Spinal cord (tissue), 10 donors: ENCODE data around the gene TMPRSS11A. TPM values are rescaled to one million over a fixed set of nuclear protein-coding genes. Genes with fewer than 3 reads are reported as not detected.

ENCODE experiments used
- DNase-seq, 6 donors: peaks; one replicate each; pipeline versions ENCODE4 v3.0.0 to v3.0.0-alpha.2; 2013 to 2015; ENCODE audit warnings: low spot score in 6 of 6, low read depth in 4 of 6
- H3K27ac ChIP-seq: one replicate; pipeline ENCODE4 v1.5.1; 2013; ENCODE audit warnings: low read depth, low read length, control low read depth
- H3K27me3 ChIP-seq: one replicate; pipeline ENCODE4 v1.6.1; 2013; ENCODE audit warnings: low read length; ENCODE audit not compliant: control insufficient read depth, insufficient read depth
- H3K36me3 ChIP-seq: one replicate; pipeline ENCODE4 v1.6.1; 2013; ENCODE audit warnings: low read length; ENCODE audit not compliant: control insufficient read depth, insufficient read depth
- H3K4me1 ChIP-seq: one replicate; pipeline ENCODE4 v1.6.1; 2013; ENCODE audit warnings: low read length; ENCODE audit not compliant: control insufficient read depth, insufficient read depth
- H3K4me3 ChIP-seq: one replicate; pipeline ENCODE4 v1.5.1; 2013; ENCODE audit warnings: low read depth, low read length, control low read depth
- H3K9me3 ChIP-seq: one replicate; pipeline ENCODE4 v1.6.1; 2013; ENCODE audit warnings: low read length; ENCODE audit not compliant: control insufficient read depth, insufficient read depth
- WGBS: methylation state at CpG from one replicate; pipeline ENCODE4 v1.1.5; 2013; ENCODE audit warnings: missing lambda C conversion rate; ENCODE audit not compliant: insufficient coverage; 5-methylcytosine and 5-hydroxymethylcytosine counted together
- polyA plus RNA-seq, 2 donors: library from polyadenylated mRNA; unstranded; fragments of 120-200 nt; gene quantifications; one replicate each; pipeline ENCODE4 v1.2.1, GENCODE V29; 2013; ENCODE audit not compliant: insufficient read length in 2 of 2
- total RNA-seq, 2 donors: library from RNA; depleted of rRNA in 1 of 2; stranded (reverse); fragments of 120-200 nt in 1 of 2; fragments of >200 nt in 1 of 2; gene quantifications; one replicate each; pipeline versions ENCODE4 v1.2.3 to v1.2.4, GENCODE V29; 2013 to 2014
- donor health status: healthy.

TMPRSS11A gene
- total and polyA plus RNA-seq, 4 donors, result 0.05 TPM; not detected in 3

DNA sequence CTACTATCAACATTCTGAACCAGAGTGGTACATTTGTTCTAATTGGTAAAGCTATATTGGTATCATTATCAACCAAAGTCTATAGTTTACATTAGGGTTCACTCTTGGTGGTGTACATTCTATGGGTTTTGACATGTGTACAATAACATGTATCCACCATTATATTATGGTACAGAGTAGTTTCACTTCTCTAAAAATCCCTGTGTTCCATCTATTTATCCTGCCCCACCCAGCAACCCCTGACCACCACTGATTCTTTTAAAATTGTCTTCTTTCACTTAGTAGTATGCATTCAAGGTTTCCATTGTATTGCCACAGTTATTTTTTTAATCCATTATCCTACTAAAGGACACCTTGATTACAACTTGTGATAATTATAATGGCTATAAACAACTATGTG is 64.2 kb downstream of the TMPRSS11A start:
- Histone ChIP-seq H3K27me3 (no peaks in the 10 kb centered on the region), H3K36me3 (no peaks in the 10 kb centered on the region), H3K9me3 (peaks cover 2% of the 10 kb centered on the region)

GRCh38 chr4:67897686-67898085 is 65.6 kb downstream of the TMPRSS11A start:
- DNase-seq, result no peak
- Histone ChIP-seq H3K9me3 (peaks cover 2% of the 10 kb centered on the region), H3K36me3 (no peaks in the 10 kb centered on the region), H3K4me3 (no peak overlapping the region), H3K4me1 (no peaks in the 10 kb centered on the region), H3K27me3 (no peaks in the 10 kb centered on the region), H3K27ac (no peak overlapping the region)

More for the DNA sequence above, 64.2 kb downstream of the TMPRSS11A start:
- H3K4me1 ChIP-seq, result no peaks in the 10 kb centered on the region
- no peak overlapping the region for H3K4me3 ChIP-seq
- DNase-seq, result no peak
- H3K27ac ChIP-seq, result no peak overlapping the region

GRCh38 chr4:67896421-67897065 is 66.8 kb downstream of the TMPRSS11A start:
- Histone ChIP-seq H3K27me3 (no peaks in the 10 kb centered on the region), H3K27ac (no peak overlapping the region), H3K36me3 (no peaks in the 10 kb centered on the region), H3K4me3 (no peak overlapping the region), H3K4me1 (no peaks in the 10 kb centered on the region), H3K9me3 (no peaks in the 10 kb centered on the region)
- no peak for DNase-seq
- WGBS, result 98% methylated on average over 23 of the region's 26 CpGs

DNA sequence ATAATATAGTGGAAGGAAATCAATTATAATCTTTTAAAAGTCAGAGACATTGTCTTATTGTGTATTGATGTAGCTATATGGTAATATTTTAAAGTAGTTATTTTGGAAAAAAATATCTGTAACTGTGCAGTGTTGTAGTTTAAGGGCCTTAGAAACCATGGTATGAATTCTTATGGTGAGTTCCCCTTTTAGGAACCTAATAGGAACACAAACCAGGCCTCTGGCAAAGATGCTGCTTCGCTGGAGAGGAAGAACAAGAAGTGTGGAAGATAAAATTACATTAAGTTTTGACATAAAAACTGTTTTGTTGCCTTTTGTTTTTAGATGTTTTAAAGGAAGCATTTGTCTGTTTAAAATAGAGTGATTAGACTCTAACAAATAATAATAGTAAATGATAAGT is 68.6 kb downstream of the TMPRSS11A start:
- Histone ChIP-seq H3K4me1 (no peaks in the 10 kb centered on the region), H3K36me3 (no peaks in the 10 kb centered on the region), H3K27me3 (no peaks in the 10 kb centered on the region), H3K27ac (no peak overlapping the region), H3K9me3 (no peaks in the 10 kb centered on the region), H3K4me3 (no peak overlapping the region)
- DNase-seq, result no peak
- no CpG with 5 or more reads among the region's 1 CpG for WGBS

GRCh38 chr4:67892905-67893304 is 70.4 kb downstream of the TMPRSS11A start:
- H3K4me1 ChIP-seq, result no peaks in the 10 kb centered on the region
- no peaks in the 10 kb centered on the region for H3K36me3 ChIP-seq
- no peak overlapping the region for H3K4me3 ChIP-seq
- no peak overlapping the region for H3K27ac ChIP-seq
- H3K9me3 ChIP-seq, result no peaks in the 10 kb centered on the region
- DNase-seq, result no peak
- WGBS, result 100% methylated on average over 1 of the region's 3 CpGs
- H3K27me3 ChIP-seq, result no peaks in the 10 kb centered on the region

DNA sequence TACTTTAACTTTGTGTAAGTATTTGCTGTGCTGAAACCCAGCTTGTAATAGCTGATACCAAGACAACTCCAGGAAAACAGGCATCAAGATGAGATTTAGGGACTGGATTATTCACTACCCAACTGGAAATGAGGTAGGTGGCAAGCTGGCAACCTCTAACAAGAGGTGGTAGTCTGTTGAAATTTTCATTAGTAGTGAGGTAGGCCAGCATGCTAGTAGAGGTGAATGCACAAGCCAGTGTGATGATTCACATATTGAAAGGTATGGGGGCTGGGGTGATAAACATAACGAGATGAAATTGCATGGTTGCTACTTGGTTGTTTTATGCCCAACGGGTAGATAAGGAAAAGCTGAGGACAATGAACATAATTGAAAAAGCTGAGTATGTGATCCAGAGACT is 71.0 kb downstream of the TMPRSS11A start:
- Histone ChIP-seq H3K4me1 (no peaks in the 10 kb centered on the region), H3K27ac (no peak overlapping the region), H3K27me3 (no peaks in the 10 kb centered on the region), H3K36me3 (no peaks in the 10 kb centered on the region), H3K9me3 (no peaks in the 10 kb centered on the region), H3K4me3 (no peak overlapping the region)
- no peak for DNase-seq
- 100% methylated on average over 2 of the region's 2 CpGs for WGBS

- H3K27ac ChIP-seq, result no peak overlapping the region
- no peak overlapping the region for H3K4me3 ChIP-seq
- no peak for DNase-seq
- no peaks in the 10 kb centered on the region for H3K4me1 ChIP-seq
- no peaks in the 10 kb centered on the region for H3K27me3 ChIP-seq
- no peaks in the 10 kb centered on the region for H3K9me3 ChIP-seq
- H3K36me3 ChIP-seq, result no peaks in the 10 kb centered on the region
These were observed 71.6 kb downstream of the TMPRSS11A start for GRCh38 chr4:67891645-67892044.

DNA sequence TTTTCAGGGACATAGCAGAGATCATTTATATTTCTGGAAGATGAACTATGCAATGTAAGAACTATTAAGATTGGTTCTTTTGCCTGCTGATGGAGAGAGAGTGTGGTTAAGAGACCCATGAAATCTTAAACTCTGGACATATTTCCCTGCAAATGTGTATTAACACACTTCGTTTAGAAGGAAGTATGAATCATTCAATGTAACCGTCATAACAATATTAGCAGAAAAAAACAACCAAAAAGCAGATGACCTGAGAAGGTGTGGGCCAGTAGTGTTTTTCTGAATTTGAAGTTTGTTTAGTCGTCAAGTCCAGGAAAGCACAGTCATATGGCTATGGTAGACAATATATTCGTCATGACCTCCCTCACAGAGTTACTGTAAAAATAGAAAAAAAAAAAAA is 77.0 kb downstream of the TMPRSS11A start:
- Histone ChIP-seq H3K9me3 (no peaks in the 10 kb centered on the region), H3K36me3 (no peaks in the 10 kb centered on the region), H3K27me3 (no peaks in the 10 kb centered on the region), H3K4me3 (no peak overlapping the region), H3K4me1 (no peaks in the 10 kb centered on the region), H3K27ac (no peak overlapping the region)
- no peak for DNase-seq
- WGBS, result no CpG with 5 or more reads among the region's 4 CpGs

DNA sequence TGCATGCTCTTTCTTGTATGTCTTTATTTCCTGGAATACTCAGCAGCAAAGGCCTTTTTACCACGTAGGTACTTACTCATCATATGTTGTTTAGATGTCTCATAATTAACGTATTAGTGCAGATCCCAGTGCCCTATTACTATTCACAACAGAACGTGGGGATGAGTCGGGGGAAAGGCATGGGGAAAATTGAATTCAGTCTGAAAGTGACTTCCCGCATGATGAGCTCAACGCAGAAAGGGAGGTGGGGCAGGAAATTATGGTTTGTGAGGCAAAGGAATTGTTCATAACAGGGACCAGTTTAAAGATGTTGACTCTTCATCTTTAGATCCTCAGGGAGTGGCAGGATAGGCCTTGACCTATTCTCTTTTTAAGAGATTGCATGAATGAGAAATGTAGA is 77.5 kb downstream of the TMPRSS11A start:
- Histone ChIP-seq H3K27ac (no peak overlapping the region), H3K4me3 (no peak overlapping the region), H3K4me1 (no peaks in the 10 kb centered on the region), H3K27me3 (no peaks in the 10 kb centered on the region), H3K36me3 (no peaks in the 10 kb centered on the region), H3K9me3 (no peaks in the 10 kb centered on the region)
- no peak for DNase-seq
- WGBS, result 80% methylated on average over 2 of the region's 6 CpGs

DNA sequence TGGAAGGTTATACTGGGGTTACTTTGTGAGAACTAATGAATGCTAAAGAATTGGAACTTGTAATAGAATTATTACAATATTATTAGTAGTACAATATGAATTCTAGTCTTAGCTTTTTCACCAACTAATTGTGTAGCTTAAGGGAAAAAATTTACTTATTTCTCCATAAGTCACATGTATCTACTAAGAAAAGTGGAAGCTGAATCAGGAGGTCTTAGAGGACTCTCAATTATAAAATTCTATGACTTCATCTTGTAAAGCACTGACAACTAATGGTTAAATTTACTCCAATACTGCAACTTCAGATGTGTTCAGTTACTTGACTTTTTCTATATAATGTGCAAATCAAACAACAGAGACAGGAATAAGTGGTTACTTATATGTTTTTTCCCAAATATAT is 78.6 kb downstream of the TMPRSS11A start:
- no peaks in the 10 kb centered on the region for H3K36me3 ChIP-seq
- no peak overlapping the region for H3K4me3 ChIP-seq
- H3K27ac ChIP-seq, result no peak overlapping the region
- H3K27me3 ChIP-seq, result no peaks in the 10 kb centered on the region
- no peaks in the 10 kb centered on the region for H3K9me3 ChIP-seq
- H3K4me1 ChIP-seq, result no peaks in the 10 kb centered on the region
- DNase-seq, result no peak
